ENCODE data around the gene AP4B1. TPM values are rescaled to one million over a fixed set of nuclear protein-coding genes. Genes with fewer than 3 reads are reported as not detected.

Gene AP4B1
- total RNA-seq, 1 donor, result 14.1 TPM

GRCh38 chr1:113924473-113924872 is 19.9 kb upstream of the AP4B1 start:
- Histone ChIP-seq H2AFZ (ENCODE audit: low read length) (no peak overlapping the region), H3K27me3 (ENCODE audit: insufficient read depth, low read length) (no peaks in the 10 kb centered on the region), H3K36me3 (ENCODE audit: insufficient read depth, low read length) (no peaks in the 10 kb centered on the region), H3K27ac (ENCODE audit: low read depth, low read length) (no peak overlapping the region), H3K4me2 (ENCODE audit: insufficient read depth, low read length) (no peak overlapping the region), H3K79me2 (ENCODE audit: insufficient read depth, low read length) (peaks cover 5% of the 10 kb centered on the region), H4K20me1 (ENCODE audit: insufficient read depth, low read length) (no peaks in the 10 kb centered on the region), H3K9me3 (ENCODE audit: low read depth, low read length) (no peaks in the 10 kb centered on the region), H3K4me1 (ENCODE audit: insufficient read depth, low read length) (peaks cover 7% of the 10 kb centered on the region), H3K4me3 (ENCODE audit: insufficient read depth, low read length) (no peak overlapping the region)
- DNase-seq (ENCODE audit: insufficient read length, low spot score, missing footprints), result no peak
- no peak for TF ChIP-seq CTCF (IDR thresholded peaks at IDR 0.05; ENCODE audit: extremely low read depth, low read depth, low read length)

DNA sequence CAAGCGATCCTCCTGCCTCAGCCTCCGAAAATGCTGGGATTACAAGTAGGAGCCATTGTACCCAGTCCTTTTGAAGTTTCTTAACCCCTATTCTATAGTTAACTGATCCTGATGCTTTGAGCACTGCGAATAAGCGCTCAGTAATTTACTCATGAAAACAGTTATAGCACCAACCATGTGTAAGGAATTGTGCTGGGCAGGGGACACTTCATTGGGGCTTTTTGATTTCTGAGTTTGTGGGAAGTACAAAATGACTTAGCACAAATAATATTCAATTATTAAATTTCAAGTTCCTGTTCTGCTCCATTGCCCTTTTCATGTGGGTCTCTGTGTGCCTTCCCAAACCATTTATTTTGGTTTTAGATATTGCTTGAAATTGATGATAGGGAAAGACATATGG is 18.4 kb upstream of the AP4B1 start:
- no peak overlapping the region for H2AFZ ChIP-seq (ENCODE audit: low read length)
- H3K79me2 ChIP-seq (ENCODE audit: insufficient read depth, low read length), result no peaks in the 10 kb centered on the region
- no peak overlapping the region for H3K27ac ChIP-seq (ENCODE audit: low read depth, low read length)
- H3K27me3 ChIP-seq (ENCODE audit: insufficient read depth, low read length), result no peaks in the 10 kb centered on the region
- H3K9me3 ChIP-seq (ENCODE audit: low read depth, low read length), result no peaks in the 10 kb centered on the region
- no peak for TF ChIP-seq CTCF (IDR thresholded peaks at IDR 0.05; ENCODE audit: extremely low read depth, low read depth, low read length)
- H3K4me2 ChIP-seq (ENCODE audit: insufficient read depth, low read length), result no peak overlapping the region
- H3K36me3 ChIP-seq (ENCODE audit: insufficient read depth, low read length), result no peaks in the 10 kb centered on the region
- no peak for DNase-seq (ENCODE audit: insufficient read length, low spot score, missing footprints)
- H3K4me3 ChIP-seq (ENCODE audit: insufficient read depth, low read length), result no peak overlapping the region
- H4K20me1 ChIP-seq (ENCODE audit: insufficient read depth, low read length), result no peaks in the 10 kb centered on the region
- peaks cover under 1% of the 10 kb centered on the region for H3K4me1 ChIP-seq (ENCODE audit: insufficient read depth, low read length)

DNA sequence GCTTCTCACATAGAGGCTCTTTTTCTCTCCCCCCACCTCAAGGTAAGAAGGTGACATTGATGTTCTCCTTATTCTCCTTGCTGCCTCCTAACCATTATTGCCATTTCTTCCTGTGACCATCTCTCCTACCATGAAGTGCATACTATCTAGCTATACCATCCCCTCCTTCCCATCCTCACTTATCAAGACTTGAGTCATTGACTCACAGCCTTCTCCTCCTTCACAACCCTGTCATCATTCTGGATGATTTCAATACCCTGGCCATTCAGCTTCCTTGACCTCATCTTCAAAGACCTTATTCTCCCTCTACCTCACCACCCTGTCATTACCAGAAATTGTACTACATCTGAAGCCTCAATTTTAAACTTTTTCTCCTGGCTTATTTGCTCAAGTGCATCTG is 13.6 kb upstream of the AP4B1 start:
- Histone ChIP-seq H4K20me1 (ENCODE audit: insufficient read depth, low read length) (no peaks in the 10 kb centered on the region), H3K4me2 (ENCODE audit: insufficient read depth, low read length) (no peak overlapping the region), H3K9me3 (ENCODE audit: low read depth, low read length) (no peaks in the 10 kb centered on the region), H3K4me1 (ENCODE audit: insufficient read depth, low read length) (peaks cover 2% of the 10 kb centered on the region), H3K79me2 (ENCODE audit: insufficient read depth, low read length) (no peaks in the 10 kb centered on the region), H2AFZ (ENCODE audit: low read length) (no peak overlapping the region), H3K4me3 (ENCODE audit: insufficient read depth, low read length) (no peak overlapping the region), H3K36me3 (ENCODE audit: insufficient read depth, low read length) (peaks cover 3% of the 10 kb centered on the region), H3K27me3 (ENCODE audit: insufficient read depth, low read length) (no peaks in the 10 kb centered on the region), H3K27ac (ENCODE audit: low read depth, low read length) (no peak overlapping the region)
- TF ChIP-seq CTCF (IDR thresholded peaks at IDR 0.05; ENCODE audit: extremely low read depth, low read depth, low read length), result no peak
- DNase-seq (ENCODE audit: insufficient read length, low spot score, missing footprints), result no peak

GRCh38 chr1:113917400-113918082 is 12.9 kb upstream of the AP4B1 start:
- H3K27me3 ChIP-seq (ENCODE audit: insufficient read depth, low read length), result no peaks in the 10 kb centered on the region
- no peaks in the 10 kb centered on the region for H3K79me2 ChIP-seq (ENCODE audit: insufficient read depth, low read length)
- DNase-seq (ENCODE audit: insufficient read length, low spot score, missing footprints), result peak; percentile 51
- peaks cover 10% of the 10 kb centered on the region for H3K4me1 ChIP-seq (ENCODE audit: insufficient read depth, low read length)
- H4K20me1 ChIP-seq (ENCODE audit: insufficient read depth, low read length), result no peaks in the 10 kb centered on the region
- H3K4me3 ChIP-seq (ENCODE audit: insufficient read depth, low read length), result no peak overlapping the region
- H3K36me3 ChIP-seq (ENCODE audit: insufficient read depth, low read length), result peaks cover 3% of the 10 kb centered on the region
- no peak for TF ChIP-seq CTCF (IDR thresholded peaks at IDR 0.05; ENCODE audit: extremely low read depth, low read depth, low read length)
- H3K9me3 ChIP-seq (ENCODE audit: low read depth, low read length), result no peaks in the 10 kb centered on the region
- no peak overlapping the region for H2AFZ ChIP-seq (ENCODE audit: low read length)
- H3K4me2 ChIP-seq (ENCODE audit: insufficient read depth, low read length), result no peak overlapping the region
- H3K27ac ChIP-seq (ENCODE audit: low read depth, low read length), result no peak overlapping the region

Data from osteoblast (primary cell).